ENCODE data around the gene ZNF212.
A peak's percentile ranks its signal among the peaks of the same experiment; 100 is the strongest.
"Not testable (repeated sequence)": the region's sequence is repeated elsewhere in the genome, so short reads cannot be mapped to it uniquely, and the experiment has no call there.

ZNF212 gene

GRCh38 chr7:149218469-149219420, 20.7 kb upstream of the ZNF212 start:
- no peak overlapping the region for H3K4me3 ChIP-seq (ENCODE audit: low read depth, low read length)

DNA sequence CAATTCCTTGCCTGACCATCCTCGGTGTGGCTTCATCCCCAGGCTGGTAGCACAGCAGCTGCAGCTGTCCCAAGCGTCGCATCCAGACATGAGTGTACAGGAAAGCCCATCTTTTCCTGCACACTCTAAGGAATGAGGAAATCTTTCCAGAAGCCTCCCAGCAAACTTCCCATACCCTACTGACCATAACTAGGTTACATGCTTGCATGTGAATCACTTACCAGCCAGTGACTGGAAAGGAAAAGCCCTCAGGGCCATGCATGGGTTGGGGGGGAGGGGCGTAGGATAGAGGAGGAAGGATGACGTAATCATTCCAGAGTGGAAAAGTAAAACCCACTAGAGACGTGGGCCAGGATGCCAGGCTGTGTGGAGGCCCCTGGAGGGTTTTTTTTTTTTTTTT, 18.9 kb upstream of the ZNF212 start:
- no peak overlapping the region for H3K4me3 ChIP-seq (ENCODE audit: low read depth, low read length)

DNA sequence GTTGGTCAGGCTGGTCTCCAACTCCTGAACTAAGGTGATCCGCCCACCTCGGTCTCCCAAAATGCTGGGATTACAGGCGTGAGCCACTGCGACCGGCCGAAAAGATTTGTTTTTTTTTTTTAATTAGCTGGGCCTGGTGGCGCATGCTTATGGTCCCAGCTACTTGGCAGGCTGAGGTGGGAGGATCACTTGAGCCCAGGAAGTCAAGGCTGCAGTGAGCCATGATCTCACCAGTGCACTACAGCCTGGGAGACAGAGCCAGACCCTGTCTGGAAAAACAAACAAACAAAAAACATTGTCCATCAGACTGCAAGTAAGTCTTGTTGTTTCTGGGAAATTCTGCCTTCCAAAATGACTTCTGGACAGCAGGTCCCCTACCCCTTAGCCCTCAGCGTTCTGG, 16.3 kb upstream of the ZNF212 start:
- no peak overlapping the region for H3K4me3 ChIP-seq (ENCODE audit: low read depth, low read length)

DNA sequence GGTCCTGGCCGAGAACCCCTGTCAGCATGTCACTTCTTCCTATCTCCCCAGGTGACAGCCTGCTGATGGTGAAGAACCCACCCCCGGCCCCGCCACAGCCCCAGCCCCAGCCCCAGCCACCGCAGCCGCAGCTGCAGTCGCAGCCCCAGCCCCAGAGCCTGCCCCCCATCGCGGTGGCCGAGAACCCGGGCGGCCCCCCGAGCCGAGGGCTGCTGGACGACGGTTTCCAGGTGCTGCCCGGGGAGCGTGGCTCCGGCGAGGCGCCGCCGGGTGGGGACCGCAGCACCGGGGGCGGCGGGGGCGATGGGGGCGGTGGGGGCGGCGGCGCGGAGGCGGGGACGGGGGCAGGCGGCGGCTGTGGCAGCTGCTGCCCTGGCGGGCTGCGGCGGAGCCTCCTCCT, 15.7 kb upstream of the ZNF212 start:
- no peak overlapping the region for H3K4me3 ChIP-seq (ENCODE audit: low read depth, low read length)

DNA sequence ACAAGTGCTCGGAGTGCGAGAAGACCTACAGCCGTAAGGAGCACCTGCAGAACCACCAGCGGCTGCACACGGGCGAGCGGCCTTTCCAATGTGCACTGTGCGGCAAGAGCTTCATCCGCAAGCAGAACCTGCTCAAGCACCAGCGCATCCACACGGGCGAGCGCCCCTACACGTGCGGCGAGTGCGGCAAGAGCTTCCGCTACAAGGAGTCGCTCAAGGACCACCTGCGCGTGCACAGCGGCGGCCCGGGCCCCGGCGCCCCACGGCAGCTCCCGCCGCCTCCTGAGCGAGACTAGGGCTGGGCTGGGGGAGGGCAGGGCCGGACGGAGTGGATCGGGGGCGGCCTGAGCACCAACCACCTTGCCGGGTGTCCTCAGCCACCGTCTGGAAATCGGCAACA, 15.1 kb upstream of the ZNF212 start:
- H3K4me3 ChIP-seq (ENCODE audit: low read depth, low read length) = no peak overlapping the region

GRCh38 chr7:149225106-149225505, 14.3 kb upstream of the ZNF212 start:
- H3K4me3 ChIP-seq (ENCODE audit: low read depth, low read length) = no peak overlapping the region

DNA sequence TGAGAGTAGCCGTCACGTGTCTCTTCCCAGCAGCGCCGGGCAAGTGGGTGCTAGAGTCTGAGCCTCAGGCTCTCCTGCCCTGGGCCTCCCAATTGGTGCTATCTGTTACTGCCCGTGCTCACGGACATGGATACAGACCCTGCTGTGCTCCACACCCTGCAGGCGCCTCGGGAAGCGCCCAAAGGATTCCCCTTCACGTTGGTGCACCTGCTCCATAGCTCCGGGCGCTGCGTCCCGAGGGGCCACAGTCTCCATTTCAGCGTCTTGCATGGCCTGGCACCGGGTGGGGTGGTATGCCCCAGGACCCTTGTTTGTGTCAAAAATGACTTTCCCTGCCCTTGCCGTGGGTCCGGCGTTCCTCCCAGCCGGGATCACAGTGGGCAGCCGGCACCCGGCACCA, 13.8 kb upstream of the ZNF212 start:
- no peak overlapping the region for H3K4me3 ChIP-seq (ENCODE audit: low read depth, low read length)

- H3K4me3 ChIP-seq (ENCODE audit: low read depth, low read length) = not testable (repeated sequence)
Observed at GRCh38 chr7:149226366-149226765, 13.1 kb upstream of the ZNF212 start.

DNA sequence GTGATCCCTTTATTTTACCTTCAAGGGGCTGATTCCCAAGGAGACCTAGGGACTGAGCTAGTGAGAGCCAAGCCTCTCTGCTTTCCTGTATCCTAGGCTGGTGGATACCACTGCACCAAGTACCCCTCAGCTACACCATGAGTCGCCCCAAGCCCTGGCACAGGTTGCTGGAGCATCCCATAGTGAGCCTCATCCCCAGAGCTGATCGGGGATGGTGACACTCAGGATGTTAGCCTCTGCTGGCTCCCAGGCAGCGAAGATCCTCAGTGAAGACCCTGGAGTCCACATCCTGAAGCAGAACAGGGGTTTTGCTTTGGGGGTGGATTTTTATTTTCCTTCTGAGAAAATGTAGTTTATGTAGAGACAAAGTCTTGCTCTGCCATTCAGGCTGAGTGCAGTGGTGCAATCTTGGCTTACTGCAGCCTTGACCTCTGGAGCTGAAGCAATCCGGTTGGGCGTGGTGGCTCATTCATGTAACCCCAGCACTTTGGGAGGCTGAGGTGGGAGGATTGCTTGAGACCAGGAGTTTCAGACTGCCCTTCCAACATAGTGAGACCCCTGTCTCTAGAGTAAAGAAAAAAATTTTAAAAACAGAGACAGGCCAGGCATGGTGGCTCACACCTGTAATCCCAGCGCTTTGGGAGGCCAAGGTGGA, 12.5 kb upstream of the ZNF212 start:
- H3K4me3 ChIP-seq (ENCODE audit: low read depth, low read length) = no peak overlapping the region

- no peak overlapping the region for H3K4me3 ChIP-seq (ENCODE audit: low read depth, low read length)
Observed at GRCh38 chr7:149228831-149229471, 10.5 kb upstream of the ZNF212 start.

- H3K4me3 ChIP-seq (ENCODE audit: low read depth, low read length) = no peak overlapping the region
Observed at GRCh38 chr7:149229526-149229925, 9.9 kb upstream of the ZNF212 start.

- no peak overlapping the region for H3K4me3 ChIP-seq (ENCODE audit: low read depth, low read length)
Observed at GRCh38 chr7:149232362-149232761, 7.1 kb upstream of the ZNF212 start.

DNA sequence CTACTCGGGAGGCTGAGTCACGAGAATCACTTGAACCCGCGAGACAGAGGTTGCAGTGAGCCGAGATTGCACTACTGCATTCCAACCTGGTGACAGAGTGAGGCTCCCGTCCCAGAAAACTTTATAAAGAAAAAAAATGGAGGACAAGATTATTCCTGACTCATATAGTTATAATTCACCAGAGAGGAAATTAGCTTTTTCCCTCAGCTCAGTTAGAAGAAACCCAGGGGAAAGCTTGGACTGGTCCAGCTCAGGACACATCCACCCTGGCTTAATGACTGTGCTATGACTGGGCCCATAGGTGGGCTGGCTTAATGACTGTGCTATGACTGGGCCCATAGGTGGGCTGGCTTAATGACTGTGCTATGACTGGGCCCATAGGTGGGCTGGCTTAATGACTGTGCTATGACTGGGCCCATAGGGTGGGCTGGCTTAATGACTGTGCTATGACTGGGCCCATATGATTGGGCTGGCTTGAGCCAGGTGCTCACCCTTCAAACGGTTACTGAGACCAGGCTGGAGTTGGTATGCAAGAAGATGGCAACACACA, 5.7 kb upstream of the ZNF212 start:
- H3K4me3 ChIP-seq (ENCODE audit: low read depth, low read length) = not testable (repeated sequence)

DNA sequence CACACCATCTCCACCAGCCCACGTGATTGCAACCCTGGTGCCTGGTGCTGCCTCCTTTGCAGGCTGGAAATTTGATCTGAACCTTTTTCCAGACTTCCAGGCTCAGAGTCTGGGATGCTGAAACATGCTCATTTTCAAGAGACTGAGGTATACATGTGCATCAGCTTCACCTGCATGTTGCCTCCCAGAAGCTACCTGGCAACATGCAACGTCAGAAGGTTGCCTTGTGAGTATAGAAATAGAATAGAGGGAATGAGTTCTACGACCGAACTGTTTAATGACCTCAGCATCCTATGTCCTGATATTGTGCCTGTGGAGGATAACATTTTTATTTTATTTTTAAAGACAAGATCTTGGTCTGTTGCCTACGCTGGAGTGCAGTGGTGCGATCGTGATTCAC, 1.9 kb upstream of the ZNF212 start:
- H3K4me3 ChIP-seq (ENCODE audit: low read depth, low read length) = no peak overlapping the region

- H3K4me3 ChIP-seq (ENCODE audit: low read depth, low read length) = no peak overlapping the region
Observed at GRCh38 chr7:149238051-149238450, 1.4 kb upstream of the ZNF212 start.

DNA sequence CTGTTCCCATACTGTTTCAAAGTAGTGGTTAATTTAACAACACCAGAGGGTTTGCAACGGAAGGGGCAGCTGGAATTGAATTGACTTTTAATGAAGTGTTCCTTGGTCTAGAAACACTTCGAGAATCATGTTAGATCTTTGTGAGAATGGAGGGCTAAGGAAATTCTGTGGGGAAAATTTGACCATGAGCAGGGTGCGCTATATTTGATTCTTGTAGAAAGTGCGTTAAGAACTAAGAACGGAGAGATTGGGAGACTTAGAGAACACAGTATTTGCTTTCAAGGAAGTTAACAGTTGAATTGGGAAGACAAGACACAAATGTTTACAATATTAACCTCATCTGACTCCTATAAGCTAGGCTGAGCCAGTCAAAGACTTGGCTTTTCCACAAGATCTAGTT, 1.2 kb downstream of the ZNF212 start:
- H3K4me3 ChIP-seq (ENCODE audit: low read depth, low read length) = peak overlapping the region; percentile 28

DNA sequence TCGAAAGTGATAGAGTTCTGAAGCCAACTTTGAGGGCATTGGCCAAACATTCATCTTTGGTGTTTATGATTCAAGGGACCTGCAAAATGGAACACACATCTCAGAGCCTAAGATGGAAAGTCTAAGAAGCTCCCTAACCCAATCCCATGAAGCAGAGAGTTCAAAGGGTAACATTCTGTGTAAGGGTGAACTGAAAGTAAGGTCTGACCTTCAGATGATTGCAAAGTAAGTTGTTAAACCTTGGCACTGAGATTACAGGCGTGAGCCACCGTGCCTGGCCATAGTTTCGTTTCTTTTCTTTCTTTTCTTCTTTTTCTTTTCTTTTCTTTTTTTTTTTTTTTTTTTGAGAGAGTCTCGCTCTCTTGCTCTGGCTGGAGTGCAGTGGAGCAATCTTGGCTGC, 2.2 kb downstream of the ZNF212 start:
- H3K4me3 ChIP-seq (ENCODE audit: low read depth, low read length) = no peak overlapping the region

DNA sequence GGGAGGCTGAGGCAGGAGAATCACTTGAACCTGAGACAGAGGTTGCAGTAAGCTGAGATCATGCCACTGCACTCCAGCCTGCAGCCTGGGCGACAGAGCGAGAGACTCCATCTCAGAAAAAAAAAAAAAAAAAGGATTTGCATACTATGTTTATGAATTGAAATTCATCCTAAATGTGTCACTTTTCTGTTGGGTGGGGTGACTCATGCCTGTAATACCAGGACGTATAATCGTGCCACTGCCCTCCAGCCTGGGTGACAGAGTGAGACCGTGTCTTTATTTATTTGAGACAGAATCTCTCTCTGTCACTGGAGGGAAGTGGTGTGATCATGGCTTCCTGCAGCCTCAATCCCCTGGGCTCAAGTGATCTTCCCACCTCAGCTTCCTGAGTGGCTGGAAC, 5.8 kb downstream of the ZNF212 start:
- no peak overlapping the region for H3K4me3 ChIP-seq (ENCODE audit: low read depth, low read length)

DNA sequence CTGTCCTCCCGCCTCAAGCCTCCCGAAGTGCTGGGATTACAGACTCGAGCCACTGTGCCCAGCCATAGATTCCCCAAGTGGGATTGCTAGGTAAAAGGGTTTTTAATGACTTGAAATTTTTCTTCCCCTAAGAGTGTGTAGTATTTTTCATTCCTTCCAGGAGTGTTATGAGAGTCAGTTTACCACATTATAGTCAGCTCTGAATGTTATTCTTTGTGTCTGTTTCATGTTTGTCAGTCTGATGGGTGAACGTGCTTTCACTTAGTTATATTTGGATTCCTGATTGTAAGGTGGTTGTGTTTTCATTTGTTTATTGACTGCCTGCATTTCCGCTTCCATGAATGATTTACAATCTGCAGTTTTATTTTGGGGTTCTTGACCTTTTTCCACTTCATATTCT, 6.3 kb downstream of the ZNF212 start:
- no peak overlapping the region for H3K4me3 ChIP-seq (ENCODE audit: low read depth, low read length)

DNA sequence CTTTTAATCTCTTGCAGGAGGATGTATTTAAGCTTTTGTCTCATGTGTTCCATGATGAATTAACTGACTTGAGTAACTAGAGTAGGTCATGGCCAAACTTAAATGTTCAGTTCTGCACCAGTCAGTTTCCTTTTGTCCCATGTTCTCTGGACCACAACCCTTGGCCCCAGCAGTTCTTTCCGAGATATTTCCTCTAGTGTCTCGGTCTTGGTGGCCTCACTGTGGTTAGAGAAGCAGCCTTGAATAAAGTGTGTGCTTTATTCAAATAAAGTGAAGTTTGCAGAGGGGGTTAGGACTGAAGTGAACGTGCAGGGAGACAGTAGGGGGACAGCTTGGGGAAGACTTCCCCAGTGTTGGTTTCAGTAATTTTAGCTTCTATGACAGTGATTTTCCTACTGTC, 9.3 kb downstream of the ZNF212 start:
- no peak overlapping the region for H3K4me3 ChIP-seq (ENCODE audit: low read depth, low read length)

- not testable (repeated sequence) for H3K4me3 ChIP-seq (ENCODE audit: low read depth, low read length)
Observed at GRCh38 chr7:149250151-149250550, 10.7 kb downstream of the ZNF212 start.

DNA sequence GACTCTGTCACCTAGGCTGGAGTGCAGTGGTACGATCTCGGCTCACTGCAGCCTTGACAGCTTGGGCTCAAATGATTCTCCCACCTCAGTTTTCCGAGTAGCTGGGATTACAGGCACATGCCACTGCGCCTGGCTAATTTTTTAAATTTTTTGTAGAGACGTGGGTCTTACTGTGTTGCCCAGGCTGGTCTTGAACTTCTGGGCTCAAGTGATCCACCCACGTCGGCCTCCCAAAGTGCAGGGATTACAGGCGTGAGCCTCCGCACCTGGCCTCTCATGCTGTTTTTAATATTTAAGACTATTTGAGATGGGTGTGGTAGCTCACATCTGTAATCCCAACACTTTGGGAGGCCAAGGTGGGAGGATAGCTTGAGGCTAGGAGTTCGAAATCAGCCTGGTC, 12.1 kb downstream of the ZNF212 start:
- not testable (repeated sequence) for H3K4me3 ChIP-seq (ENCODE audit: low read depth, low read length)
